H1 (cell line): ENCODE measurements around the gene LEKR1. TPM values are rescaled to one million over a fixed set of nuclear protein-coding genes. Genes with fewer than 3 reads are reported as not detected.
A peak's percentile ranks its signal among the peaks of the same experiment; 100 is the strongest.

Source experiments
- CTCF ChIA-PET: fragments of 300-600 bp; sonication (Branson Sonifier 250); formaldehyde crosslinking; loops from one replicate; lab custom pipeline; 2021; ENCODE audit not compliant: partially characterized antibody; lab: Charles Lee
- POLR2A ChIA-PET: fragments of 300-600 bp; sonication (Branson Sonifier 250); formaldehyde crosslinking; loops from one replicate; lab custom pipeline; 2021; ENCODE audit warnings: inconsistent platforms; ENCODE audit not compliant: partially characterized antibody; lab: Charles Lee
- DNase-seq, 2 experiments: peaks; one replicate each; pipeline versions ENCODE4 v3.0.0 to v3.0.0-alpha.2; 2010 to 2022; ENCODE audit warnings: low spot score in 2 of 2, low read depth in 1 of 2, mixed read lengths in 1 of 2
- FAIRE-seq: peaks from 2 replicates; lab custom pipeline; 2011; peaks lifted over from hg19 to GRCh38; lab: Jason Lieb, UNC
- H2AFZ ChIP-seq: 2 replicates; pipeline ENCODE4 v1.8.1; 2012; ENCODE audit warnings: low read length, inconsistent platforms
- H2AK5ac ChIP-seq: 2 replicates; pipeline ENCODE4 v1.6.1; 2013; ENCODE audit warnings: low read depth, low read length
- H2BK120ac ChIP-seq: replicated peaks from 2 replicates; pipeline ENCODE3; 2013; ENCODE audit warnings: low read depth, low read length, inconsistent platforms
- H2BK12ac ChIP-seq: 2 replicates; pipeline ENCODE4 v1.6.1; 2013; ENCODE audit warnings: low read depth, low read length
- H2BK15ac ChIP-seq: 2 replicates; pipeline ENCODE4 v1.6.1; 2013; ENCODE audit warnings: low read length
- H2BK20ac ChIP-seq: 2 replicates; pipeline ENCODE4 v1.6.1; 2013; ENCODE audit warnings: low read length
- H2BK5ac ChIP-seq: 2 replicates; pipeline ENCODE4 v1.6.1; 2013; ENCODE audit warnings: low read depth, low read length
- H3K14ac ChIP-seq: 2 replicates; pipeline ENCODE4 v1.6.1; 2013; ENCODE audit warnings: inconsistent platforms; ENCODE audit not compliant: insufficient read length
- H3K18ac ChIP-seq: 2 replicates; pipeline ENCODE4 v1.6.1; 2013; ENCODE audit warnings: low read length; ENCODE audit errors: extremely low read depth
- H3K23ac ChIP-seq: 2 replicates; pipeline ENCODE4 v1.6.1; 2013; ENCODE audit warnings: inconsistent platforms; ENCODE audit not compliant: insufficient read length
- H3K23me2 ChIP-seq: 2 replicates; pipeline ENCODE4 v1.6.1; 2013; ENCODE audit warnings: low read depth, low read length
- H3K27ac ChIP-seq: 2 replicates; pipeline ENCODE4 v1.6.1; 2011; ENCODE audit warnings: low read depth, low read length, inconsistent platforms
- H3K27me3 ChIP-seq, 4 experiments: replicated peaks in 1 of 4; 1 replicate in 1 of 4; 2 replicates in 3 of 4; pipeline versions ENCODE4 v1.6.1 to v1.8.1; 2011 to 2013; ENCODE audit warnings: low read length in 3 of 4, mild to moderate bottlenecking in 3 of 4, inconsistent platforms in 2 of 4, mixed read lengths in 2 of 4, moderate library complexity in 1 of 4; ENCODE audit not compliant: control insufficient read depth in 3 of 4, insufficient read depth in 3 of 4; ENCODE audit errors: extremely low read depth in 1 of 4
- H3K36me3 ChIP-seq, 4 experiments: 2 replicates each; pipeline versions ENCODE4 v1.6.1 to v1.8.1; 2011 to 2013; ENCODE audit warnings: mild to moderate bottlenecking in 4 of 4, low read length in 3 of 4, moderate library complexity in 2 of 4, control low read depth in 1 of 4, inconsistent platforms in 1 of 4; ENCODE audit not compliant: insufficient read depth in 4 of 4, control insufficient read depth in 2 of 4
- H3K4ac ChIP-seq: replicated peaks from 2 replicates; pipeline ENCODE3; 2013; ENCODE audit warnings: low read length, low read depth, mixed read lengths, inconsistent platforms; ENCODE audit not compliant: insufficient read length
- H3K4me1 ChIP-seq, 4 experiments: replicated peaks in 1 of 4; 1 replicate in 1 of 4; 2 replicates in 3 of 4; pipeline versions ENCODE4 v1.6.1 to v1.8.1; 2011 to 2013; ENCODE audit warnings: low read length in 3 of 4, inconsistent platforms in 2 of 4, mixed read lengths in 1 of 4; ENCODE audit not compliant: insufficient read depth in 4 of 4, control insufficient read depth in 3 of 4
- H3K4me2 ChIP-seq, 2 experiments: 2 replicates each; pipeline versions ENCODE4 v1.6.1 to v1.8.1; 2011 to 2013; ENCODE audit warnings: low read depth in 2 of 2, low read length in 2 of 2, control low read depth in 1 of 2, inconsistent platforms in 1 of 2, mild to moderate bottlenecking in 1 of 2; ENCODE audit not compliant: insufficient read depth in 1 of 2
- H3K4me3 ChIP-seq, 4 experiments: fragments of 200-600, 300-600 bp in 1 of 4; sonication (generic), shearing (Covaris generic), sonication (Bioruptor Twin) in 1 of 4; 2 replicates each; pipeline versions ENCODE4 v1.5.1 to v1.8.1; 2011 to 2016; ENCODE audit warnings: low read length in 4 of 4, low read depth in 3 of 4, control low read depth in 2 of 4, inconsistent platforms in 2 of 4, mild to moderate bottlenecking in 2 of 4, mixed read lengths in 1 of 4, moderate library complexity in 1 of 4; ENCODE audit not compliant: insufficient read depth in 2 of 4; ENCODE audit errors: extremely low read depth in 1 of 4
- H3K56ac ChIP-seq: replicated peaks from 2 replicates; pipeline ENCODE3; 2013; ENCODE audit warnings: low read depth, mild to moderate bottlenecking, mixed read lengths, low read length, inconsistent platforms; ENCODE audit not compliant: insufficient read length
- H3K79me1 ChIP-seq: 2 replicates; pipeline ENCODE4 v1.6.1; 2013; ENCODE audit warnings: low read depth, low read length, control low read depth
- H3K79me2 ChIP-seq, 2 experiments: 2 replicates each; pipeline versions ENCODE4 v1.6.1 to v1.8.1; 2012 to 2013; ENCODE audit warnings: low read length in 2 of 2, mild to moderate bottlenecking in 2 of 2, inconsistent platforms in 1 of 2; ENCODE audit not compliant: insufficient read depth in 2 of 2, control insufficient read depth in 1 of 2
- H3K9ac ChIP-seq, 4 experiments: replicated peaks in 1 of 4; 1 replicate in 1 of 4; 2 replicates in 3 of 4; pipeline versions ENCODE4 v1.6.1 to v1.8.1; 2011 to 2013; ENCODE audit warnings: low read depth in 3 of 4, low read length in 3 of 4, control low read depth in 2 of 4, mild to moderate bottlenecking in 2 of 4, moderate library complexity in 2 of 4, inconsistent platforms in 1 of 4; ENCODE audit errors: extremely low read depth in 1 of 4
- H3K9me3 ChIP-seq, 2 experiments: 2 replicates each; pipeline versions ENCODE4 v1.6.1 to v1.8.1; 2012 to 2013; ENCODE audit warnings: mild to moderate bottlenecking in 2 of 2, moderate library complexity in 2 of 2, control low read depth in 1 of 2, inconsistent platforms in 1 of 2, low read depth in 1 of 2, low read length in 1 of 2, mixed read lengths in 1 of 2; ENCODE audit not compliant: insufficient read depth in 2 of 2
- H4K20me1 ChIP-seq, 2 experiments: replicated peaks in 1 of 2; 2 replicates each; pipeline versions ENCODE3 to v1.8.1; 2011 to 2013; ENCODE audit warnings: inconsistent platforms in 2 of 2, low read length in 2 of 2, mild to moderate bottlenecking in 1 of 2; ENCODE audit not compliant: insufficient read depth in 2 of 2, control insufficient read depth in 1 of 2
- H4K5ac ChIP-seq: 2 replicates; pipeline ENCODE4 v1.6.1; 2013; ENCODE audit warnings: low read length, low read depth, mixed read lengths, inconsistent platforms; ENCODE audit not compliant: insufficient read length
- H4K8ac ChIP-seq: 2 replicates; pipeline ENCODE4 v1.8.0; 2013; ENCODE audit warnings: mild to moderate bottlenecking, moderate library complexity, low read length, inconsistent platforms; ENCODE audit not compliant: insufficient read depth; ENCODE audit errors: extremely low read depth
- H4K91ac ChIP-seq: replicated peaks from 2 replicates; pipeline ENCODE3; 2013; ENCODE audit warnings: low read length, mixed read lengths, inconsistent platforms; ENCODE audit not compliant: insufficient read length
- GABPA ChIP-seq: IDR thresholded peaks from 2 replicates; pipeline ENCODE4 v1.6.1; 2011; ENCODE audit warnings: mild to moderate bottlenecking, low read length, moderate library complexity, borderline replicate concordance; ENCODE audit not compliant: insufficient read depth
- RAD21 ChIP-seq, 2 experiments: IDR thresholded peaks in 1 of 2; conservative IDR thresholded peaks in 1 of 2; 2 replicates each; pipeline ENCODE4 v1.6.1; 2011; ENCODE audit warnings: low read depth in 2 of 2, low read length in 2 of 2, improper control_type of control experiment in 1 of 2, inconsistent platforms in 1 of 2, mild to moderate bottlenecking in 1 of 2, moderate library complexity in 1 of 2
- RFX5 ChIP-seq: IDR thresholded peaks from 2 replicates; pipeline ENCODE4 v1.6.1; 2011; ENCODE audit warnings: low read depth, low read length, improper control_type of control experiment, borderline replicate concordance
- TAF1 ChIP-seq: IDR thresholded peaks from 2 replicates; pipeline ENCODE4 v1.6.1; 2011; ENCODE audit warnings: mild to moderate bottlenecking, low read depth, low read length
- WGBS, 2 experiments: shearing (Covaris generic) in 1 of 2; methylation state at CpG; one replicate each; pipeline versions ENCODE4 v1.1.6 to v1.1.7; 2013 to 2015; ENCODE audit warnings: low lambda C conversion rate in 2 of 2, mixed read lengths in 2 of 2, inconsistent platforms in 1 of 2, low coverage in 1 of 2, missing lambda C conversion rate in 1 of 2; ENCODE audit not compliant: insufficient replicate concordance in 2 of 2, insufficient coverage in 1 of 2, insufficient read length in 1 of 2; ENCODE audit errors: extremely low coverage in 1 of 2, missing lambda C conversion rate in 1 of 2; 5-methylcytosine and 5-hydroxymethylcytosine counted together
- polyA plus RNA-seq, 7 experiments: library from polyadenylated mRNA; depleted of rRNA in 3 of 7; stranded (reverse) in 5 of 7; unstranded in 2 of 7; fragments of >200 nt in 5 of 7; fragments of 200-250 nt in 2 of 7; gene quantifications; 1 replicate in 5 of 7; 2 replicates in 1 of 7; 4 replicates in 1 of 7; pipeline versions ENCODE4 v1.2.1 to v1.2.3, GENCODE V29; 2011 to 2013; ENCODE audit warnings: missing spikeins in 2 of 7, mixed read lengths in 2 of 7
- total RNA-seq: library from RNA; stranded (reverse); fragmentation: NEBNext Ultra II Directional; extraction: Animal tissue kit (Norgen Biotek cat#: 25700); gene quantifications from 2 replicates; pipeline ENCODE4 v1.2.1, GENCODE V29; 2021

Gene LEKR1
- total and polyA plus RNA-seq, 2 of the 8 experiments (the other 6 are each of a cell fraction or from before 2014, with no cell fraction given), result 0.08 TPM; not detected in 1

DNA sequence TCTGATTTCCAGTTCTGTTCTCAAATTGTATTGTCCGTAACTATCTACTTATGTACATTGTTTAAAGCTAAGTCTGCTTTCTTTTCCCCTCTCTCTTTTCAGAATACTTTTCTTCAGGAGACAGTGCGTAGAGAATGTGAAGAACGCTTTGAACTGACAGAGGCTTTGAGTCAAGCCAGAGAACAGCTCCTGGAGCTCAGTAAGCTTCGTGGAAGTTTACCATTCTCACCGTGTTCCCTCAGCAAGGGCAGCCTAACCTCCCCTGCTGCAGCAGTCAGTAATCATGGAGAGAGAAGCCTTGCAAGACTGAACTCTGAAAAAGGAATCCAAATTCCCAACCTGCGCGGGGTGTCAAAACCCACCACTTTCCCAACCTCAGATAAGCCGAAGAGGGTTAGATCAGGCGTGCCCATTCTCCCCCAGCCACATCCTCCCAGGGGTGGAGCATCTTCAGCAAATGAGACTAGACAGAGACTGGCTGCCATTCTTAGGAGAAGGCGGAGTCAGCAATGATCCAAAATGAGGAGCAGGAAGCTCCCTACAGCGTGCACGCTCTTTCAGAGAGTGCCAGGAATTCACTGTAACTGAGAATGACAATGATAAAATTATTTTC lies 219.2 kb downstream of the LEKR1 start:
- H2AFZ ChIP-seq, result peak overlapping the region; percentile 82
- no peak overlapping the region for H4K5ac ChIP-seq
- no peak overlapping the region for H2AK5ac ChIP-seq
- FAIRE-seq (peak; percentile 42), DNase-seq (peak in 1 of 2 experiments; percentile 52)
- no peaks in the 10 kb centered on the region for H3K79me2 ChIP-seq
- no peaks in the 10 kb centered on the region for H3K79me1 ChIP-seq
- no peaks in the 10 kb centered on the region for H3K23me2 ChIP-seq
- peaks cover 0 to 1% (median 0%) of the 10 kb centered on the region in 4 experiments; a peak in 3 of 7 replicates for H3K27me3 ChIP-seq
- no peak overlapping the region for H2BK5ac ChIP-seq
- H3K14ac ChIP-seq, result no peak overlapping the region
- H3K9ac ChIP-seq, result no peak overlapping the region
- peaks cover 0 to 2% (median 0%) of the 10 kb centered on the region in 4 experiments; a peak in 2 of 7 replicates for H3K4me1 ChIP-seq
- H4K8ac ChIP-seq, result no peak overlapping the region
- H3K4me3 ChIP-seq, result peak overlapping the region in 1 of 4 experiments; percentile 10; a peak in 2 of 8 replicates
- no peak overlapping the region for H3K56ac ChIP-seq
- H3K23ac ChIP-seq, result no peak overlapping the region
- H2BK15ac ChIP-seq, result no peak overlapping the region
- H4K91ac ChIP-seq, result no peak overlapping the region
- H3K4me2 ChIP-seq, result peak overlapping the region in 1 of 2 experiments; percentile 56; a peak in 2 of 4 replicates
- H3K18ac ChIP-seq, result no peak overlapping the region
- H2BK20ac ChIP-seq, result no peak overlapping the region
- no peak overlapping the region for H3K4ac ChIP-seq
- CTCF ChIA-PET, result interaction anchor here (0.8 to 2.5 kb wide), 2 partner anchors 29 to 37 kb away, joined by 4 to 8 read pairs; no protein-coding TSS in a partner anchor
- no peaks in the 10 kb centered on the region for H4K20me1 ChIP-seq
- H3K27ac ChIP-seq, result no peak overlapping the region
- H3K36me3 ChIP-seq, result no peaks in the 10 kb centered on the region
- WGBS, 2 experiments, result 76% methylated on average over 12 of the region's 12 CpGs; no CpG with 5 or more reads in 1 of the 2 experiments
- H3K9me3 ChIP-seq, result no peaks in the 10 kb centered on the region
- POLR2A ChIA-PET, result no interaction called here
- 0 out of 2 replicates have a peak overlapping the region, but pooled peaks have one; percentile 4 for H2BK12ac ChIP-seq
- H2BK120ac ChIP-seq, result no peak overlapping the region
- no peak for TF ChIP-seq RFX5
- no peak for TF ChIP-seq TAF1
- TF ChIP-seq GABPA, result no peak
- no peak for TF ChIP-seq RAD21 (IDR thresholded peaks at IDR 0.05 in 1 of 2, conservative IDR thresholded peaks at IDR 0.05 in 1 of 2; ENCODE audit: low read depth in 2 of 2, low read length in 2 of 2)
